GM21423 (cell line): ENCODE results near the gene MAGI1.

Experiments used
- ATAC-seq: cut with Tn5 transposase; IDR thresholded peaks from one replicate; pipeline ENCODE4 v1.9.1; 2021; ENCODE audit warnings: mild to moderate bottlenecking, moderate library complexity; ENCODE audit not compliant: unreplicated experiment

Gene MAGI1

DNA sequence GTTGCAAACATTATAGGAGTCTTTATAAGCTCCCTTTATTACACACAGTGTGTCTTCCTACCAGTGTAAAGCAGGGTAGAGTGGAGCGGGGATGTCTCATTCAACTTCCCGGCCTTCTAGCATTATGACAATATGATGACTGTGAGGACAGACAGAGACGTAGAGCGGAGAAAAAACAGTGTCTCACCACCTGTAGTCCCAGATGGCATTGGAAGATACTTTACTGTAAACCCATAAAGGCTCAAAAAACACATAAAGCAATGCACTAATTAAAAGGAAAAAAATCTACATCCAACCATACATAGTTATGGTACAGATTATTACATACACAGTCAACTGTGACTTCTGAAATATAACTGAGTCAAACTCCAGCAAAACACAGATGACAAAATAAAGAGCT, 383.7 kb downstream of the MAGI1 start:
- no peak for ATAC-seq

DNA sequence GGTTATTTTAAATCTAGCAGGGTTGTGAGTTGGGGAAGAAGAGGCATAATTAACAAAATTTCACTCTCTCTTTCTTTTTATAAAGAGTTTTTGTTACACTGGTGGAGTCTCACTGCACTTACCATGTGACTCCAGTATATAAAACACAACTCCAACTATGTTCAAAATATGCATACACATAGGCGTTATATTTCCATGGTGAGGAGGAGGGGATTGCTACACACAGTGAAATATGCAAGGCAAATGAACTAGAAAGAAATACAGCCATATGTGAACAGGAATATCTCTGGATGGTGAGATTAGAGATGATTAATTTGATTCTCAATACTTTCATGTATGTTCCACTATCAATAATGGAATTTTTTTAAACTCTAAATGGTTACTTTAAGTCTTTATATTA, 385.0 kb downstream of the MAGI1 start:
- ATAC-seq: no peak

GRCh38 chr3:65650247-65650646, 388.5 kb downstream of the MAGI1 start:
- no peak for ATAC-seq

- ATAC-seq: no peak
These were observed 391.3 kb downstream of the MAGI1 start for GRCh38 chr3:65647369-65647768.

GRCh38 chr3:65642883-65643282, 395.8 kb downstream of the MAGI1 start:
- ATAC-seq: no peak

- no peak for ATAC-seq
These were observed 396.9 kb downstream of the MAGI1 start for GRCh38 chr3:65641777-65642176.

DNA sequence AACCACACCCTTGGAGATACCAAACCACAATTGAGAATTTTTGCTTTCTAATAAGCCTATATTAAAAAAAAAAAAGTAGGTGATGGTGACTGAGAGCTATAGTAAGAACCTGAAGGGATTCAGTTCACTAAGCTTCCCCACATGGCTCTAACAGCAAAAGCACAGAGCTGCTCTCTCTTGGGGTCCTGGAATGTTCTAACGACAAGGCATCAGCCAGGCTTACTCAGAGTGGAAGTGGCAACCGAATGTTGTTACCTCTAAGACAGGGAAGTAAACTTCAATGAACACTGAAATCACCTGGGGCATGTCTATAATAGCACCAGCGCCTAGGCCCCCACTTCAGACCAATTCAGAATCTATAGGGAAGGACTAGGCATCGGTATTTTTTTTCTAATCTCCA, 397.7 kb downstream of the MAGI1 start:
- ATAC-seq: no peak

DNA sequence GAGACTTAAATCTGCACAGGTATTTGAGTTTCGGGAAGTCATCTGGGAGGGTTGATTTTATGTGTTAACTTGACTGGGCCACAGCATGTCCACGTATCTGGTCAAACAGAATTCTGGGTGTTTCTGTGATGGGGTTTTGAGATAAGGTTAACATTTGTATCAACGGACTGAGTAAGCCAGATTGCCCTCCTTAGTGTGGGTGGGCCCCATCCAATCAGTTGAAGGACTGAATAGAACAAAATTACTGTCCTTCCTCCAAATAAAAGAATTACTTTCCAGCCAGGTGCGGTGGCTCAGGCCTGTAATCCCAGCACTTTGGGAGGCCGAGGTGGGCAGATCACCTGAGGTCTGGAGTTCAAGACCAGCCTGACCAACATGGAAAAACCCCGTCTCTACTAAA, 399.3 kb downstream of the MAGI1 start:
- ATAC-seq: no peak

- no peak for ATAC-seq
These were observed 400.4 kb downstream of the MAGI1 start for GRCh38 chr3:65638301-65638700.

DNA sequence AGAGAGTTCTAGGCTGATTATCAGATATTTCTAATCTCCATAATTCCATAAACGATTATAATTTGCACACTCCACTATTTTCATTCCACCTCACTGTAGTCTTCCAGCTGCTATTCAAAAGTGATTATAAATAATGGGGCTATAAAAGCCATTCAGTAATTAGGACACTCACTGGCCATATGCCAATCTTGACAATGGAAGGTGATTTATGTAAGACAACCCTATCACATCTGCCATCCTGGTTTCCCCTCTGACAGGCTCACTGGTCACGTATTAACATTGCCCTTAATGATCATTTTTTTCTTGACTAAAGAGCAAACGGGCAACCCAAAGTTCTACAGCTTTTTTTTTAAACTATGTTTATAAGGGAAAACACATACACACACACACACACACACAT, 402.4 kb downstream of the MAGI1 start:
- no peak for ATAC-seq

GRCh38 chr3:65635657-65636056, 403.1 kb downstream of the MAGI1 start:
- no peak for ATAC-seq

- no peak for ATAC-seq
These were observed 405.6 kb downstream of the MAGI1 start for GRCh38 chr3:65633018-65633638.

- ATAC-seq: no peak
These were observed 406.3 kb downstream of the MAGI1 start for GRCh38 chr3:65632414-65632813.

DNA sequence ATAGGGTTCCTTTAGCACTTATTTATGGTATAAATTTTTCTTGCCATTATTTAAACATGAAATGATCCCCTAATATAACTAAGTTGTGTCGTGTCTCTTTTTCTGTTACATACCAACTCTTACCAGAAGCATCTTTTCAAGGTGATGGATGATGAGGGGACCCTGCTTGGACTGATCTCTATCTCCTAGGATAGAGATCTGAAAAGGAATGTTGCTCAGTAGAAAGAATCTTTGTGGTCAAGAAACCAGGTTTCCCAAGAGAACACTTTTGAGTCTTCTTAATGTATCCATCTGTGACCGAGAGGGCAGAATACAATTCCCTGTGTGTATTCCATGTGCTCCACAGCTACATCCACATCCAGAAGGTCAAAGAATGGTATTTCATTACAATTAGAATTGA, 409.7 kb downstream of the MAGI1 start:
- ATAC-seq: no peak

DNA sequence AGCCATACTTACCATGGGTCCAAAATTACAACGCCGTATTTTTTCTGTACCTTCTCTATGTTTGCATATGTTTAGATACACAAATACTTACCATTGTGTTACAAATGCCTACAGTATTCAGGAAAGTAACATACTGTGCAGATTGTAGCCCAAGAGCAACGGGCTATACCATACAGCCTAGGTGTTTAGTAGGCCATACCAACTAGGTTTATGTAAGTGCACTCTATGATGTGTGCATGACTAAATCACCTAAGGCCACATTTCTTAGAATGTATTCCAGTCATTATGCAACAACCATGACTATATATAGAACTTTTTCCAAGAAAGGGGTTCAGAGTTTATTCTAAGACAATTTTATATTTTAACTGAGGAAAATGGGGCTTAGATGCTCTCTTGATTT, 411.7 kb downstream of the MAGI1 start:
- no peak for ATAC-seq

GRCh38 chr3:65625305-65625704, 413.4 kb downstream of the MAGI1 start:
- no peak for ATAC-seq

DNA sequence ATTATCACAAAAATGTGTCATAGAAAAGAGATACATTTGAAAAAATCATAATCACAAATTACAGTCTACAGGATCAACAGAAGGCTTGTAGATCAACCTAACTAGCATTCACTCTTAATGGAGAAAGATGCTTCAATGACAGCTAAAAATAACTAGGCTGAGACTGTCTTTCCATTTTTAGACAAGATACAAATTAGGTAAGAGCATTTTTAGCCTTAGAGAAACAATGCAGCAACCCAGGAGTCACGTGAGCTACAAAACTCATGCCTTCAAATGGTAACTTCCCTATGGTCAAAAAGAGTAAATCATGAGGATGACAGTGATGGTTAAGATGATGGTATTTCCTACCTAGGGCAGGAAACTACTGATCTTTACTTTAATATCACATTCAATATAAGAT, 415.4 kb downstream of the MAGI1 start:
- ATAC-seq: no peak

DNA sequence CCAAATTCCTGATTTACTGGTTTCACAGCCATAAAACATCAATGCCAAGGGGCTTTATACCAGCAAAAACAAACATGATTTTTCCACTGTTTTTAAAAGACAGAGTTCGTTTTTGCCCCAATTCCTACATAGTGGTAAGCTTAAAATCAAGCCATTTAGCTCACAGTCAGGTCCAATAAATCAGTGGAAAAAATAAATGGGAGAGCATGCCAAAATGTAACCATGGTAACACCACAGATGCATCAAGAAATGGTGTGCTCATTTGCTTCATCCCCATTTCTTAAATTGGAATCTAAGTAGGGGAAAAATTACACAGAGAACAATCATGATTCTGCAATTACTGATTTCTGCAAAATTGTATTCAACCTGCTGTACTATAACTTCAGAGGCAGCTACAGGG, 418.8 kb downstream of the MAGI1 start:
- no peak for ATAC-seq

GRCh38 chr3:65619451-65619881, 419.3 kb downstream of the MAGI1 start:
- ATAC-seq: no peak

DNA sequence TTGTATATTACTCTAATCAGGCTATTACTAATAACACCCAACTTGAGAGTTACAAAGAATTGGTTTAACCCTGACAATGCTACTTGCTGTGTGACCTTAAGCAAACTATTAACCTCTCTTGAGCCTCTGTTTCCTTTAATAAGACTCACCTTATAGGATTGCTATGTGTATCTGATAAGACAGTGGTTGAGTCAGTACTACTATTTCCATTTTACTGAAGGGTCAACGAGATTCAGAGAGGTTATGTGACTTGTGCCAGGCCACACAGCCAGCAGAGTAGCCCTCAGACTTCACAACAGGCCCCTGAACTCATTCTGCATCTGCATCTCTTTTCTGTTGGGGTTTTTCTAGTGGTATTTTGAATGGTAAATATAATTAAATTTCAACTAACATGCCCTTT, 420.1 kb downstream of the MAGI1 start:
- ATAC-seq: no peak

DNA sequence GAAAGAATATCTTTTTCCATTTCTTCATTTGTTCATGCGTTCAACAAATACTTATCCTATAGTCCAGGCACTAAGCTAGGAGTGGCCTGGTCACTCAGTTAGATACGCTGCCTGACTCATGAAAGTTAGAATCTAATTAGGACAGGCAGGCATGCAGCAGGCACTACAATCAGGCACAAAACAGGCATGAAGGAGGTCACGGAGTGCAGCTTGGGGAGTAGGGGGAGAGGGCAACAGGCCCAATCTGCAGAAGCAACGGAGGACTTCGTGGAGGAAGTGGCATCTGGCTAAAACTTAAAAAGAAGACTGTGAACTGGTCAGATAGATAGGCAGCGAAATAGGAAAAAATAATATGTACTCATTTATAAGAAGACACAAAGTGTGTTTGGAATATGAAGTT, 420.9 kb downstream of the MAGI1 start:
- no peak for ATAC-seq

DNA sequence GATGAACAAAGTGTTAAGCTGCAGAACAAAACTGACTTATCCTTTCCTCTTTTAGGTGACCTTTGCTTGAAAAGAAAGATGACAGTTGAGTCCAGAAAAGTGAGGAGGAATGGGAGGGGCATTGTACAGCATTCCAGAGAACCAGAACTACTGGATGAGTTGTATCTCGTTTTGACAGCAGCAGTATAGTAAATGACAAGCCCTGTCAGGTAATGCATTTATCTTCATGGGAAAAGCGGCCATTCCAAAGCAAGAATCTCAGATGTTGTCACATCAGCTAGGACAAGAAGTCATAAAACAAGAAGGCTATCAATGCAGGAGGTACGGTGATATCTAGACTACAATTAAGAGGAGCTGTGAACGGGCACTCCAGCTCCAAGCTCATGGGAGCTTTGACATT, 421.5 kb downstream of the MAGI1 start:
- ATAC-seq: no peak

DNA sequence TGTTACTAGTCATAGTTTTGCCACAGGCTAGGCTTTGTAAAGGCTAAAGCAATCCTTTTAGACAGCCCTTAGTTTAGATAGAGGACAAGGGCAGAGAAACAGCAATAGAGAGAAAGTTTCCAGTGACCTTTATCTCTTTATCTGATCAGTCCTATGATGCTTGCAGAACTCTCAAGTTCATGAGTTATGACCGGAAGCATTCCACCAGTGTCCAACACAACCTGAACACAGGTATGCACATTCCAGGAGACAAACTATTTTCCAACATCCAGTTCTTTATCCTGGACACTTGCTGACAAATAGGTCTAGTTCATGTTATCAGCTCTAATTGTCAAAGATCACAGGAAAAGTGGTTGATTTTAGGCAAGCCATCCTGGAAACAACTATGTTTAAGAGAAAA, 422.2 kb downstream of the MAGI1 start:
- ATAC-seq: no peak

- no peak for ATAC-seq
These were observed 423.4 kb downstream of the MAGI1 start for GRCh38 chr3:65615329-65615728.
